PFSK-1 (cell line): ENCODE data around the gene DRICH1.

Source experiments
- FOXP2 ChIP-seq: optimal IDR thresholded peaks from 2 replicates; pipeline ENCODE3; 2011; ENCODE audit warnings: borderline replicate concordance, control low read depth, inconsistent platforms; ENCODE audit not compliant: insufficient read depth; ENCODE audit errors: extremely low read length, extremely low read depth
- POLR2AphosphoS5 ChIP-seq: IDR thresholded peaks from 2 replicates; pipeline ENCODE4 v1.6.1; 2012; ENCODE audit warnings: low read depth, mild to moderate bottlenecking, control low read depth, low read length, moderate library complexity
- REST ChIP-seq, 2 experiments: IDR thresholded peaks; 2 replicates each; pipeline versions ENCODE4 v1.6.1 to v1.8.0; 2011 to 2012; ENCODE audit warnings: low read depth in 2 of 2, low read length in 2 of 2, control low read depth in 1 of 2, inconsistent platforms in 1 of 2, mild to moderate bottlenecking in 1 of 2, moderate library complexity in 1 of 2; ENCODE audit not compliant: insufficient read depth in 1 of 2
- SIN3A ChIP-seq: IDR thresholded peaks from 2 replicates; pipeline ENCODE4 v1.6.1; 2012; ENCODE audit warnings: mild to moderate bottlenecking, low read length, moderate library complexity, borderline replicate concordance; ENCODE audit not compliant: insufficient read depth
- TAF1 ChIP-seq: IDR thresholded peaks from 2 replicates; pipeline ENCODE4 v1.6.1; 2012; ENCODE audit warnings: low read length, control low read depth, borderline replicate concordance; ENCODE audit not compliant: insufficient read depth

- TF ChIP-seq POLR2AphosphoS5, result no peak
- TF ChIP-seq SIN3A, result no peak
- no peak for TF ChIP-seq REST (IDR thresholded peaks at IDR 0.05; ENCODE audit: insufficient read depth in 1 of 2, low read depth in 2 of 2, low read length in 2 of 2)
- TF ChIP-seq TAF1, result no peak
- TF ChIP-seq FOXP2, result no peak
These were observed 49.0 kb downstream of the DRICH1 start for GRCh38 chr22:23583153-23583552.
